HG03520 (cell line): ENCODE results near the gene INF2.
A peak's percentile ranks its signal among the peaks of the same experiment; 100 is the strongest.

ENCODE experiments used
- ATAC-seq: cut with Tn5 transposase; IDR thresholded peaks from one replicate; pipeline ENCODE4 v1.9.1; 2021; ENCODE audit warnings: mild to moderate bottlenecking, moderate library complexity; ENCODE audit not compliant: unreplicated experiment

INF2 gene

DNA sequence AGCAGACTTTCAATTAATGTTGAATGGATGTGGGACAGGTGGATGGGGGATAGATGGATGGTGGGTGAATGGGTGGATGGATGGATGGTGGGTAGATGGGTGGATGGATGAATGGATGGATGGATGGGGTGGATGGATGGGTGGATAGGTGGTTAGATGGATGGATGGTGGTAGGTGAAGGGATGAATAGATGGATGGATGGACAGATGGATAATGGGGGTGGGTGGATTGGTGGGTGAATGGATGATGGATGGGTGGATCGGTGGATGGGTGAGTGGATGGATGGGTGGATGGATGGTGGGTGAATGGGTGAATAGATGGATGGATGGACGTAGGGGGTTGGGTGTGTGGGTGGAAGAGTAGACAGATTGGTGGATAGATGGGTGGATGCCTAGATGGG lies 14.0 kb upstream of the INF2 start:
- ATAC-seq = no peak

DNA sequence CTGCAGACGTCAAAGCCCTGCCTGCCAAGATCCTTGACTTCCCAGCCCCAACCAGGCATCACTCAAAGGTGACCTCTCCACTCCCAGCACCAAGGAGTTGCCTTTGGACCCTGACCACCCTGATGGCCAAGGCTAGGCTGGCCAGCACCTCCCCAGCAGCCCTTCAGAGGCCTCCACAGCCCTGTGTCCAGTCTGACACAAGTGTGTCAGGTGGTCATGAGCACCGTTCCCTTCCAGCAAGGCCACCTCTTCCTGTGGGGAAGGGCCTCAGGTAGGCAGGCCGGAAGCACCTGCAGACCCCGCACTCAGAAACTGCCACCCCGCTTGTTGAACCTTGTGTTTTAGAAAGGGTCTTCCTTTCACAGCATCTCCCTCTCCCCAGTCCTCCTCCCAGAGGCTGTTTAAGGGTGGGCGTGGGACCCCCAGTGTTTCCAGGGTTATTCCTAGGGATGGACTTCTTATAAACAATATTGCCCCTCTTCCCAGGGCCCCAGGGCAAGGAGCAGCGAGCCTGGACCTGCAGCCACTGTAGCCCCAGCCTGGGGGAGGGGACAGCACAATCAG lies 13.2 kb upstream of the INF2 start:
- ATAC-seq = no peak

- no peak for ATAC-seq
Measured at GRCh38 chr14:104676694-104677511, 12.5 kb upstream of the INF2 start.

- ATAC-seq = no peak
Measured at GRCh38 chr14:104677512-104678332, 11.7 kb upstream of the INF2 start.

DNA sequence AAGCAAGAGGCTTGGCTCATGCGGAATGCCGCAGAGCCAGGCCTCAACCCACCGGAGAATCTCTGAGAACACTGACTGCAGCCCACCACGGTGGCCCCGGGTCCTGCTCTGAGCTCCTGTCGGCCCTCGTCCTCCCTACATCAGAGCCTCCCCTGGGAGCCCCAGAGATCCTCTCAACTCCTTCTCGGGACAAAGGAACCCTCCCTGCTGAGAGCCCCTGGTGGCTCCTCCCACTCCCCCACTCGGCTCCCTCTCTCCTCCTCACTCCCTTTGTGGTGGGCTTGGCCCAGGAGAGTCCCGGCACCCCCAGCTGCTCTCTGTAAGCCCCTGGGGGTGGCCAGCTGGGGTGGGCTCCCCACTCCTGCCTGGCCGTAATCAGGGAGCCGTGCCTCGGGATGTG lies 11.1 kb upstream of the INF2 start:
- ATAC-seq = no peak

DNA sequence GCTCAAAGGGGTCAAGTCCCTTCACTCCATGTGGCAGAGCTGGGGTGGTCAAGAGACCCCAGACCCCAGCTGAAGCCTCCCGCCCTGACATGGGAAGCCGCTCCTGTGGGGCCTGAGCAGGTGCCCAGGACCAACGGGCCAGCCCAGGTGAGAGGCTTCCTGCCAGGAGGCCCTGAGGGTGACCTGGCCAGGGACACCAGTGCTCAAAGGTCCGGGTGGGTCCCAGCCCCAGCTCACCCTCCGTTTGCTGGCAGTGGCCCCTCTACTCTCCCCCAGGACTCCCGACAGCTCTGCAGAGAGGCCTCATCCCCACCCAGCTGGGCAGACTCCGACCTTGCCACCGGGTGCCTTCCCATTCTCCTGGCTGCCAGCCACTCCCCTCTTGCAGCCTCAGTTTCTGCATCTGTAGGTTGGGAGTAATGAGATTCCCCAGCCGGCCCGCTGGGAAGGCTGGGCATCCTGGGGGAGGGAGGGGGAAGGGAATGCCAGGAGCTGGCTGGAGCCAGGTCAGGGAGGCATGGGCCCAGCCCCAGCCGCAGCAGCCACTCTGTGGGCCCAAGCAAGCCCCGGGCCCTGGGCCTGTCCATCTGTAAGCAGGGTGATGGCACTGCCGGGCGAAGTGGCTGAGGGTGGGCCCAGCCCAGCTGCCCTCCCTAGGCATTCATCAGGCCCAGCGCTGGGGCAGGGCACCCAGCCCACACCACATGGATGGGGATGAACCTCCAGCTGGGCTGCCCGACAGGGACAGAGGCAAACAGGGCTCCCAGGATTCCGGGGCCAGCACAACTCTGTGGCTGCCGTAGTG lies 10.3 kb upstream of the INF2 start:
- ATAC-seq = no peak

DNA sequence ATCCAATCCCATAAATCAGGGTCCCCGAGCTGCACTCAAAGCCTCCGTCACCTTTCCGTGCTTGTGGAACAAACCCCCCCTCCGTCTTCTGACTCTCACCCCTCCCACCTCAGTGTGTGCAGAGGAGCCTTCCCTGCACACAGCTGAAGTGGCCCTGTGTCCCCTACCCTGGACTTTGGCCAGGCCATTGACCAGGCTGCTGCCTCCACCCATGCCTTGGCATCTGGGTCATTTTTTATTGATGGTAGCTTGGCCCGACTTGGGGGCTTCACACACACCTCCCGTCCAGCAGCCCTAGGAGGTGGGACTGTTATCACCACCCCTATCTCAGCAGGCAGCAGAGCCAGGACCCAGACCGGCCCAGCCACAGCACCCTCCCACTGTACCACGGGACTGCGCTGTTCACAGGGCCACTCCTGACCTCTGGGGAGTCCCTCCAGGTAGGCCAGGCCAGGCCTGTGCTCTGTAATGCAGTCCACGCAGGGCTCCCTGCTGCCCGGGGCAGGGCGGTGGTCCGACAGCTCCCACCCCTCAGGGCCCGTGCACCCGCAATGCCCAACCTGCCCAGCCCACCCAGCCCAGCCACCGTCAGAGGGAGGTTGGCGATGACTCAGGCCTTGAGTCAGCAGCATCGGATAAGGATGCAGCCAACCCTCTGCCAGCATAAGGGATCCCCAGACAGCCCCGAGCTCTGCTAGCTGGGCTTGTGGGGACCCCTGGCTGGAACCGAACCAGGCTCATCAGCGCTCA lies 9.2 kb upstream of the INF2 start:
- ATAC-seq = no peak

- ATAC-seq = peak; percentile 35
Measured at GRCh38 chr14:104680806-104681688, 8.4 kb upstream of the INF2 start.

DNA sequence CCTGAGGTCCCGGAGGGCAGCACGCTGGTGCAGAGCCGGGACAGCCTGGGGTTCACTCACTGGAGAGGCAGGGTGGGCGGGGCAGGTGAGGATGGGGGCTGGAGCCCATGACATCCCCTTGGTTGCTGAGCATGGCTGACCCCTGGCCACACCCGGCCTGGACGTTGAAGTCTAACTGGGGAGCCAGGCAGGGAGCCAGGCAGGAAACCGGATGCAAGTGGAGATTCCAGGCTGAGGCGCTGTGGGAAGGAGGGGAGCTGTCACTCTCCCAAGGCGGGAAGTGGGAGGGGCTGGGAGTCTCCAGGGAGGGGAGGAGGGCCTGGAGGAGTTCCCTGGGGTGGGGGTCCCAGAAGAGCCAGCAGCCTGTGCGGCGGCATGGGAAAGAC lies 7.7 kb upstream of the INF2 start:
- no peak for ATAC-seq

- ATAC-seq = no peak
Measured at GRCh38 chr14:104682107-104682593, 7.3 kb upstream of the INF2 start.

GRCh38 chr14:104683653-104684448 lies 5.6 kb upstream of the INF2 start:
- ATAC-seq = no peak

- no peak for ATAC-seq
Measured at GRCh38 chr14:104684449-104684821, 5.0 kb upstream of the INF2 start.

- no peak for ATAC-seq
Measured at GRCh38 chr14:104685216-104685997, 4.0 kb upstream of the INF2 start.

GRCh38 chr14:104685998-104686610 lies 3.3 kb upstream of the INF2 start:
- no peak for ATAC-seq

- ATAC-seq = no peak
Measured at GRCh38 chr14:104686624-104687517, 2.5 kb upstream of the INF2 start.
